ACHN (cell line): ENCODE data around the gene LDLRAD4.

Source experiments
- DNase-seq: peaks from one replicate; pipeline ENCODE4 v3.0.0-alpha.2; 2015
- in situ Hi-C: cut with HindIII; loops from 2 replicates; pipeline ENCODE4 v1.10.0; 2017; ENCODE audit warnings: low sequenced_read_pairs, low pct_ligation_motif_present, low pct_unique_long_range_greater_than_20kb

Gene LDLRAD4

DNA sequence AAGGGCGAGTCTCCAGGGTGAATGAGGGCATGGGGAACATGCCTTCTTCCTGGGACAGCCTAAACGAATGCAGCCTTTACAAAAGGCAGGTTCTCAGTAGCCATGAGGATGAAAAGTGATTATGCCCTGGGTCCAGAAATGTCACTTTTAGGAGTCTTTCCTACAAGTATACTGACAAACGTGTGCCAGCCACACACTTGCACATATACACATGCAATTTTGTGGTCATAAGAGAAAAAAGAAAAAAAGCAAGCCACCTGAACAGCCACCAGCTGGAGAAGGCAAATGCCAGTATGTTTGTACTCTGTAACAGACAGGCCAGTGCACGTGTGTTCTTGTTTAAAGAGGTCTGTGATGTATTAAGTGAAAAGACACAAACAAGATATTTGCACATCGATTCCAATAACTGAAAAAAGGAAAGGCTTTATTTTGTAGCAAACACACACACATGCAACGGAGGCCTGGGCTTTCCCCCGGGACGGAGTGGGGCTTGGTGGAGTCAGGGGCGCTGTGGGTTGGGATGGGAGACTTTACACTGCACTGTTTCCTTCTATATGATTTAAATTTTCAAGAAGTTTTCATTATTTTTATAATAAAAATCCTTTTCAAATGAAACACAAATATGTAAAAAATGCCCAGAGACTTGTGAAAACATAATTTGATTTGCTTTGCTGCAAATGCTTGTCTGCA lies 399.4 kb downstream of the LDLRAD4 start:
- in situ Hi-C loops = no loop called here
- DNase-seq = no peak

DNA sequence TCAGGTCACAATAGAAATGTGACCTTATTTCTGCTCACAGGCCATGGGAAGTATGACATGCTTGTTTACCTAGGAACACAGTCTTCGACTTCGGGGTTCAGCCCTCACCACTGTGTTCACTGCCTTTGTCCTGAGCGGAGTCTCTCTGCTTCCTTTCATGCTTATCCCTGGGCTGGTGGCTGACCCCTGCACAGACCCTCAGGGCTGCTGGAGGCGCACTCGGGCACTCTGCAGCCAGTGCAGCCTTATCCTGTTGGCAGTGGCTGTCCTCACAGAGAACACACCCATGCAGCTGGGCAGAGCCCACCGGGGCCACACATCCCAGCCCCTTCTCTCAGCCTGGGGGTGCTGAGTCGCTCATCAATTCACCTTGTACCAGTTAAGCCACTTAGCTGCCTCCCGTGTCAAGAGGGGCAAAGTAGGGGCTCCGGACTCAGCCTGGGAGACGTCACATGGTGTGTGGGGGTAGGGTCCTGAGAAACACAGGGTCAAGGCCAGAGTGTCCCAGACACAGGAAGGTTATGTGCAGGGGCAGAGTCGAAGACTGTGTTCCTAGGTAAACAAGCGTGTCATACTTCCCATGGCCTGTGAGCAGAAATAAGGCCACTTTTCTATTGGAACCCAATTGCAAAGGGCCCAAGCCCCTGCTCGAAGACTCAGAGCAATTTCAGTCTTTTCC lies 400.3 kb downstream of the LDLRAD4 start:
- no peak for DNase-seq
- in situ Hi-C loops = no loop called here

DNA sequence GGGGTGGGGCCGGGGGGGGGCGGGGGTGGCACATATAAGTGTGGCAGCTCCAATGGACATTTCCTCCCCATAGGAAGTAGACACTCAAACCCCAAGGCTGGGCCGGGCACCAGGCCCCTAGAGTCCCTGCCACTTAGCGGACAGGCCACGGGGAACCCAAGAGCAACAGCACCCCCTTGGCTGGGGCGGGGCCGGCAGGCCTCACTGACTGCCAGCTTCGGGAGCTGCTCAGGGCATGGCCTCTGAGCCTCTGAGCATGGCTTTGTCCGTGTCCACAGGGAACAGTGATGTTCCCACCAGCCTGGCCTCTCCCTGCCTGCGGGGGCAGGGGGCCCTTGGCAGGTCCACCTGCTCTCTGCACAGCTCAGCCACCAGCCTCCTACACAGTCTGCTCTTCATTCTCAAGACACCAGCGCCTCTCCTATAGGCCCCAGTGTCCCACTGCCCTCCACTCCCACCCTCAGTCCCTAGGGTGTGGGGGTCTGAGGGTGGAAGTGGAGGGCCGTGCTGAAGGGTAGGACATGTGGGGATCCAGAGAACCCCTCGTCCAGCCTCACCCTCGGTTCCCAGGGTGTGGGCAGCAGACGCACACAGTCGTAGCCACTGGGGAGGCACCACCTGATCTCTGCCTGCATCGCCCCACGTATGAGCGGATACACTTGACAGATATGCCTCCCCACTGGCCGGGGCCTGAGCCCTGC lies 401.1 kb downstream of the LDLRAD4 start:
- in situ Hi-C loops = no loop called here
- no peak for DNase-seq

DNA sequence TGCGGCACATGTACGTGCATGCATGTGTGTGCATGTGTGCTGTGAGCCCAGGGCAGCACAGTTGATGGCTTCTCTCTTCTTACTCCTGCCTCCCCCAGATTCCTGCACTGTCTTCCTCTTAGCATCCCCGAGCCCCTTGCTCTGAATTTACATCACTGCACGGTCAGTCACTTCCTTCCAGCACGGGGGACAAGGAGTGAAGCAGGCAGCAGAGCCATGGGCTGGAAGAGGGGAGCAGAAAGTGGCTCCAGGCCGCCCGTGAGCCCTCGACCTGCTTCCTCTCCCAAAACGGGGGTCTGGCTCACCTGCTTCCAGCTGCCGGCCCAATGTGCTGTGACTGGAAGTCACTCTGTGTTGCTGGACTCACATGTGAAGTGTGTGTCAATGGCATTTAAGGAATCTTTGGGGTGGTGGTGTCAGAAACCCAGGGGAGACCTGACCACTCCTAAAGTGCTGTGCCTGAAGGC lies 401.7 kb downstream of the LDLRAD4 start:
- in situ Hi-C loops = no loop called here
- DNase-seq = no peak

DNA sequence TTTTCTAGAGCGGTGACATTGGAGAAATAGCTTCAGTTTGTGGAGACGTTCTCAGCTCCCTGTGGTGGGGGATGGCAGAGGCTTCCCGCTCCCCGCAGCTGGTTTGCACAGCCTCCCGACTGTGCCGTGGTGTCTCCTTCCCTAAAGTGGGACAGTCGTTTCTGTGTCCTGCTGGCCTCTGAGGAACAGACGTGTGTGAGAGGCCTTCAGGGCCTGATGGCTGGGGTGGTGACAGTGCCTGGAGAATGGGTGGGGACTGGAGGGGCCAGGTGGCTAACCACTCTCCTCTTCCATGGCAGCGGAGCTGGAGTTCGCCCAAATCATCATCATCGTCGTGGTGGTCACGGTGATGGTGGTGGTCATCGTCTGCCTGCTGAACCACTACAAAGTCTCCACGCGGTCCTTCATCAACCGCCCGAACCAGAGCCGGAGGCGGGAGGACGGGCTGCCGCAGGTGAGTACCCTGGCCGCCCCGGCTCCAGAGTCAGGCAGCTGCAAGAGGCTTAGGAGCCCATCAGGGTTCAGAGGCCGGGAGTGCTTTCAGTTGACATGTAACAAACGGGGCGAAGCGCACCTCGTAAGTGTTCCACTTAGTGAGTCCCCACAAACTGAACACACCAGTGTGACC lies 402.4 kb downstream of the LDLRAD4 start:
- DNase-seq = no peak
- in situ Hi-C loops = no loop called here

DNA sequence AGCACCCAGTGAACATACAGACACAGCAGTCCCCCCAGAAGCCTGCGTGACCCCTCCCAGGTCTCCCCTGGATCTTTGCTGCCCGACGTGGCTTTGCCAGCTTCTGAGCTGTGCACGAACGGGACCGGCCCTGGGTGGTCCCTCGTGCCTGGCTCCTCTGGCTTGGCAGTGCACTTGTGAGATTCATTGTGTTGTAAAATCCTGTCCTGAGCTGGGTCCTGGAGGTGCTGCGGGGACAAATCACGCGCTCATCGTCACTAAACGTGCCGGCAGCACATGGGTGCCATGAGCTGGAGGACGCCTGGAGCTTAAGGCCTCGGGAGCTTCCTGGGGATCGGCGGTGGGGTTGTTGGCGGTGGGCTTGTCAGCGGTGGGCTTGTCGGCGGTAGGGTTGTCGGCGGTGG lies 402.9 kb downstream of the LDLRAD4 start:
- no peak for DNase-seq
- in situ Hi-C loops = no loop called here

DNA sequence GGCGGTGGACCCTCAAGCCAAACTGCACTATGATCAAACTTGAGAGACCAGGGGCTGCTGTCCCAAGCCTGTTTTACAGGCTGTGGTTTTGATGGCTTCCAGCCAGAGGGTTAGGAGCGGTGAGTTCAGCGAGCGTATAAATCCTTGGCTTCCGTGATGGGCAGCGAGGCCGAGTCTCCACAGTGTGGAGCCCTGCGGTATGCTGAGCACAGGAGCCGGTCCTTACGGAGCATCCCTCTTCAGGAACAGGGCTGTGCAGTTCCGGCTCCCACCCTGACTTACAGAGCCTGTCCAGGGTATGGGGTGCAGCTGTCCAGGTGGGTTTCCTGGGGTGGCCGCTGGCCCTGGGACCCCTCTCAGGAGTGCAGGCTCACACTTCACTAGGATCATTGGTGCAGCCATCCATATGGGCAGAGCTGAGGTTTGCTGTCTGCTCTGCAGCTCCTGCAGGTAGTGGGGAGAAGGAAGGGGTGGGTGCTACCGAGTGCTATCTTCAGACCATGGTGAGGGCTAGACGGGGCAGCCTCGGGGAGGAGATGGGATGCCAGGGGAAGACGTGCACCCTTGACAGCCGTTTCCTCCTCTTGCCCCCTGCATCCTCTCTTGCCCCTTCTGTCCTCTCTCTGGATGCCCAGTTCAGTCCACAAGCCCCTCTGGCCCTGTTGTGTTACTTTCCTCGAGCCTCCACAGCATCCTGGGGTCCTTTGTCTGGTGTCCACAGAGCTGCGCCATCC lies 403.5 kb downstream of the LDLRAD4 start:
- in situ Hi-C loops = no loop called here
- no peak for DNase-seq

DNA sequence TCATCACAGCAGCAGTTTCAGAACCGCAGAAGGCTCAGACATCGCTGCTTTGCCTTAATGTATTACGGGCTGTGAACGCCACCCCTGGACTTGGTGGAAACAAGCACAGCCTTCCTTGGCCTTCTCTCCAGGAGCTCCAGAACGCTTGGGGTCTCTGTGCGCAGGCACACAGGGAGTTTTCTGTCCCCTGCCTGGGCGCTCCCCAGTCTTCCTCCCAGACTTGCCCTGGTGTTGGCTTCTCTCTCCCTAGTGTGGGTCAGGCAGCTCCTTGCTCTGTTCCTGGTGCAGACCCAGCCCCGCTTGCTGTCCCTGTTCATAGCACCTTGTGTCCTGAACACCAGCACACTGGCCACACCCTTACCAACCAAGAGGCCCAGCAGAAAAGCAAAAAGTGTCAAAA lies 404.2 kb downstream of the LDLRAD4 start:
- in situ Hi-C loops = no loop called here
- DNase-seq = no peak

DNA sequence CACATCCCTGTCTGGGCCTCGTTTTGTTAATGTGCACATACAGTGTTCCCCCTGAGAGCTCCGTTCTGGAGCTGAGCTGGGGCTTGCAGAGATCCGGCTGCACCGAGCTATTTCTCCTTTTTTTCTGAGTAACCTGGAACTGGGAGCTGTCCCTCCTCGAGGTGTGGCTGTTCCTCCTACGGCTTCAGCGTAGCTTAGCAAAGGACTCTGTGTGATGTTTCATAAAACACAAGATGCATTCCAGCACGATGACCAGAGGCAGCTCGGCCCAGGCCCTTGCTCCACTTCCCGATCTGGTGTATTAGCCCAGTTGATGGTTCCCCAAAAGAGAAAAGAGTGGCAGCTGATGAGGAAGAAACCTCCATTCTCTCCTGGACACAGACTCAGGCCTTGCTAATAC lies 404.8 kb downstream of the LDLRAD4 start:
- no peak for DNase-seq
- in situ Hi-C loops = no loop called here

DNA sequence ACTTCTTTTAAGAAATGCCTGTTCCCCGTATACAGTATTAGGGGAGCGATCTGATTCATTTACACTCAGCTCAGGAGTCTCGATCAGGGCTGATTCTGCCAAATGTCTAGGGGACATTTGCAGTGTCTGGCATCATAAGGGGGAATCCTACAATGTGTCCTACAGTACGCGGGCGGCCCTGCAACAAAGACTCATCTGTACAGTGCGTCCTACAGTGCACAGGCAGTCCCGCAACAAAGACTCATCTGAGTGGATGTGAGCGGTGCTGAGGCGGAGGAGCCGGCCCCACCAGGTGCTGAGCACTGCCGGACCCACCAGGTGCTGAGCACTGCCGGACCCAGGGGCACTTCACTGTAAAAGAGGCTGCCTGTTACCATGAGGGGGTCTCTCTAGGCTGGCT lies 405.3 kb downstream of the LDLRAD4 start:
- in situ Hi-C loops = no loop called here
- no peak for DNase-seq

DNA sequence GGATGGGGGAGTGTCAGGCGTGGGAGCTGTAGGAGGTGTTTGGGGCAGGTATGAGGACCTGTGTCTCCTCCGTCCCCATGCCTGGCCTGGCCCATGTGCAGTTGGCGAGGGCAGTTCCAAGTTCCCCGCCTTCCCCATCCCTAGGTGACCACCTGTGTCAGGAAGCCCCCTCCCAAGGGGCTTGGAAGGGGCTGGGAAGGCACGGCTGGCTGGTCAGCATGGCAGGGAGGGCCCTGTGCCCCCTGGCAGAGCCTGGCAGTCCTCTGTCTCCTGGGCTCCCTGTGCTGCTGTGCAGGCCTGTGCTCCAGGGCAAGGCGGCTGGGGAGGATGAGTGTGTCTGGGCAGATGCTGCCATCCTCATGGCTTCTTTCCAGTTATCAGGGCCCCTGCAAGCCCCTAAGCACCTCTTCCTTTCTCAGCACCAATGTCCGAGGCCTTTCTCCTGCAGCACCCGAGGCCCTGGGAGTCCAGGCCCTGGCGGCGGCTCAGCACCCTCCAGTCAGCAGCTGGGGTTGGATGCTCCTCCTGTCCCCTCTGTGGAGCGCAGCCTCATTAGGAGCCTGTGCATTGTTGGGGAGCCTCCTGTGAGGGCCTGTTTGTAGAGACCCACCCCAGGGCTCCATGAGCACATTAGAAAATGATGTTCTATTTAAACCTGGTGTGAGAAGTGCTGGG lies 406.1 kb downstream of the LDLRAD4 start:
- in situ Hi-C loops = no loop called here

DNA sequence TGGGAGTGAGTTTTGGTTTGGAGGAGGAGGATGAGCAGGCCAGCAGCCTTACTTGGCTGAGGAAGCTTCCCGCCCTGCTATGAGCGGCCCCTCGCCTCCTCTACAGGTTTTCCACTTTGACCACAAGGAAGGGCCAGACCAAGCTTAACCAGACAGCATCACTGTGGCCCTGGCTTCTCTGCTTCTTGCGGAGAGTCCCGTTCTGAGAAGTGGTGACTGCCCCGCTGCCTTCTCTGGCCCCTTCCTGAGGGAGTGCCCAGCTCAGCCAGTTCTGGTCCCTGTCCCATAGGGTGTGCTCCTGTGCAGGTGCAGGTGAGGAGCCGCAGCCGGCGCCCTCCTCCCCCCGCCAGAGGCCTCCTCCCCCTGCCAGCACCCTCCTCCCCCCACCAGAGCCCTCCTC lies 406.8 kb downstream of the LDLRAD4 start:
- DNase-seq = no peak
- in situ Hi-C loops = no loop called here

More for the DNA sequence above, 406.1 kb downstream of the LDLRAD4 start:
- no peak for DNase-seq

DNA sequence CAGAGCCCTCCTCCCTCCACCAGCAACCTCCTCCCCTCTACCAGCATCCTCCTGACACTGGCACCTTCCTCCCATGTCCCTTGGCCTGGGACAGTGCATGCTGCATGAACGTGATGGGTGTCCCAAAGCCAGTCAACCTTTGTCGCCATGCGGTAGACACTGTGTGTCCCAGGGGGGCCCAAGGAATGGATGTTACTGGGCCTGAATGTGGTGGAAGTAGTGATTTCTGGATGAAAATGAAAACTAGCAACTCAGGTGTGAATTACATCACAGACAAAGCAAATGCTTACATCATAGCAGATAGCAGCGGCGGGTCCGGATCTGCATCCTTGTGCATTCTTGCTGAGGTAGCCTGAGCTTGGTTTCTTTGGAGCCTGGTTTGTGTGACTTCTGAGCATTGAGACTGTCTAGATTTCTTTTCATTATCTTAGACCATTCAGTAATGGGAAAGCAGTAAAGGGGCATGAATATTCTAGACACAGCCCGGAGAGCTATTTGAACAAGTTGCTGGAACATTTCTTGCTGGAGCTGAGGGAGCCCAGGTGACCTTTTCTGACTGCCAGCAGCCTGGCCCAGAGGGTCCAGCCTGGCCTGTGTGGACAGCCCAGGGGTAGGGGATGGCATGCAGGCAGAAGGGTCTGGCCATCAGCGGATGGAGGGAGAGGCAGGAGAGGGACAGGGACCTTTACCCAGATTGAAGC lies 407.4 kb downstream of the LDLRAD4 start:
- in situ Hi-C loops = no loop called here
- DNase-seq = no peak

DNA sequence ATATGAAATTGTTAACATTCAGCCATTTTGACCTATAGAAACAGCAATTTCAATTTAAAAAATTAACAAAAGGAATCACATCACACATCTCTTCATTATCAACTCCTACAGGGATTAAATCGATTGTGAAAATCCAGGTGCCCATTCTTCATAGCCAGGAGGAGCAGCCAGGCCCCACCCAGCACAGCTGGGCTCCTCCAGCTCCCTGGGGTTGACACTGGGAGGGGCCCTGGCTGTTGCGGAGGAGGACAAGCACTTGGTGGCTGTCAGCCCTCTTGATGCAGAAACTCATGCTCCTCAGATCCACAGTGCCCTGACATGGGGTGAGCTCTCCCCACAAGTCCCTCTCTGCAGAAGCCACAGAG lies 408.0 kb downstream of the LDLRAD4 start:
- in situ Hi-C loops = no loop called here
- DNase-seq = no peak

DNA sequence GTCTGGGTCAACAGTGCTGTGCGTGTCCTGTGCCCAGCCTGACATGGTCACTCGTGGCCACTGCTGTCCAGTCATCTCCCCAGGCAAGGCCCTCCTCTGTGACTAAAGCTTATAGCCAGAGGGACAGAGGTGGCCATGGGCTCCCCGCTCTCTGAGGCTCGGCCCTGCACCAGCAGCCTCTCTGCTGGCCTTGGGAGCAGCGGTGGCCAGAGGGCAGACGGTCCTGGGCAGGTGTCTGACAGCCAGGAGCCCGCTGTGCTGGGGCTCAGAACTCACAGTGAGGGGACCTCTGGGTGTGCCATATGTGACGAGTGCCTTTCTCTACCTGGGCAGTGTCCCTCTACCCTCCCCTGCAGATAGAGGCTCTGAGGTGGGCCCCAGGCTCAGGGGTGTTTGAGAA lies 409.1 kb downstream of the LDLRAD4 start:
- in situ Hi-C loops = no loop called here

DNA sequence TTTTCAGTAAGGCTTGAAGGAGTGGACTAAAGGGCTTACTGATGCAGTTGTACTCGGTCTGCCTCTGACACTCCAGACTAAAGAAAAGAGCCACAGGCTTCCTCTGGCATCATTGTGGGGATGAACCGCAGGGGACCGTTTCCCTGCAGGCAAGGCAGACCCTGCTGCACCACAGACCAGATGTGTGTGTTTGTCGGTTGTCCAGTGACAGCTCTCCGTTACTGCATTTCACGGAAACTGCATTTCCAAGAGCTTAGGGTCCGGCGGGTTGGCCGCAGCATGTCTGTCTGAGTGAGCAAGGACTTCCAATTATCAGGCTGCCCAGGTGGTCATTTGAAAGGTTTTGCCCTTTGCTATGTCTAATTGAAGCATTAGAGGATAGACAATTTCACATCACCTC lies 409.7 kb downstream of the LDLRAD4 start:
- no peak for DNase-seq
- in situ Hi-C loops = no loop called here

More for the DNA sequence above, 409.1 kb downstream of the LDLRAD4 start:
- no peak for DNase-seq

DNA sequence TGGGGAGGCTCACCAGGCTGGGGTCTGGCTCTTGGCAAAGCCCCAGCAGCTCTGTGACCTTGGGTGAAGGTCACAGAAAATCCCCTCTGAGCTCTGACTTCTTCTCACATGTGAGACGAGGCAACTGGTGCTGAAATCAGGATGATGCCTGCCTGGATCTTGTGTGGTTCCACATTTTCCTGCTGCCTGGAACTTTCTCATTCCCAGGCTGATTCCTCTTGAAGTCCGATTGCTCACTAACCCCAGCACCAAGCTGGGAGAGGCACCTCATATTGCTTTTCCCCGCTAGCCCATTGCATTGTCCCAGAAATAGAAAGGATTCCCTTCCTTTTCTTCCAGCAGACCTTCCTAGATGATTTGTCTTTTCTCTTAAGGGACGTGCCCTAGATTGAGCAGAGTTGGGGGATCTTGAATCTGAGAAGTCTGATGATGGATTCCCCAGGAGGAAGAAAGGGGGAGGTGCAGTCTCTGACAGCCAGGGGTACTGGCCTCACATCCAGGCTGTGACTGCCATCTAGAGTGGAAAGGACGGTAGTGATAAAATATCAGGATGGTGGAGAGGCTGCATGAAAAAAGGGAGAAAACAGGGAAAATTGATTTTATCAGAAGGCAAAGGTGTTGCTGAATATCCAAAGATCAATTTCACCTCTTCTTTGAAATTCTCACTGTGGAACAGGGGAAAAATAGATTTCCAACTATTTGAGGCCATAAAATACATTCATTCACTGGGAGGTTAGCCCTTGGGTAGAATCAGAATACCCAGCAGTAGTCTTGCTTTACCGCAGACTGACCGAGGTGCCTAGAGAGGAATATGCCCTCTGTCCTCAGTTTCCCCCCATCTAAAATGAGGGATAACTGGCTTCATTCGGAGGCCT lies 411.5 kb downstream of the LDLRAD4 start:
- in situ Hi-C loops = no loop called here
- peak; percentile 58 for DNase-seq
